PFSK-1 (cell line): ENCODE data around the gene OR5A1. TPM values are rescaled to one million over a fixed set of nuclear protein-coding genes. Genes with fewer than 3 reads are reported as not detected.

ENCODE experiments used
- FOXP2 ChIP-seq: optimal IDR thresholded peaks from 2 replicates; pipeline ENCODE3; 2011; ENCODE audit warnings: borderline replicate concordance, control low read depth, inconsistent platforms; ENCODE audit not compliant: insufficient read depth; ENCODE audit errors: extremely low read length, extremely low read depth
- POLR2AphosphoS5 ChIP-seq: IDR thresholded peaks from 2 replicates; pipeline ENCODE4 v1.6.1; 2012; ENCODE audit warnings: low read depth, mild to moderate bottlenecking, control low read depth, low read length, moderate library complexity
- REST ChIP-seq, 2 experiments: IDR thresholded peaks; 2 replicates each; pipeline versions ENCODE4 v1.6.1 to v1.8.0; 2011 to 2012; ENCODE audit warnings: low read depth in 2 of 2, low read length in 2 of 2, control low read depth in 1 of 2, inconsistent platforms in 1 of 2, mild to moderate bottlenecking in 1 of 2, moderate library complexity in 1 of 2; ENCODE audit not compliant: insufficient read depth in 1 of 2
- SIN3A ChIP-seq: IDR thresholded peaks from 2 replicates; pipeline ENCODE4 v1.6.1; 2012; ENCODE audit warnings: mild to moderate bottlenecking, low read length, moderate library complexity, borderline replicate concordance; ENCODE audit not compliant: insufficient read depth
- TAF1 ChIP-seq: IDR thresholded peaks from 2 replicates; pipeline ENCODE4 v1.6.1; 2012; ENCODE audit warnings: low read length, control low read depth, borderline replicate concordance; ENCODE audit not compliant: insufficient read depth
- polyA plus RNA-seq: library from polyadenylated mRNA; unstranded; fragments of >200 nt; gene quantifications from one replicate; pipeline ENCODE4 v1.2.1, GENCODE V29; 2012; ENCODE audit warnings: low read depth, missing spikeins; ENCODE audit not compliant: insufficient read length

Gene OR5A1
- polyA plus RNA-seq, result not detected

GRCh38 chr11:59436169-59436568 is at the start of gene OR5A1:
OR5A1 (plus strand) TSS chr11:59436469; CDS start chr11:59443169, 6,700 bp downstream.
- TF ChIP-seq REST (IDR thresholded peaks at IDR 0.05; ENCODE audit: insufficient read depth in 1 of 2, low read depth in 2 of 2, low read length in 2 of 2), result no peak
- no peak for TF ChIP-seq SIN3A
- TF ChIP-seq FOXP2, result no peak

GRCh38 chr11:59394186-59394585 is 42.1 kb upstream of the OR5A1 start:
- no peak for TF ChIP-seq POLR2AphosphoS5
- no peak for TF ChIP-seq TAF1
- TF ChIP-seq REST (IDR thresholded peaks at IDR 0.05; ENCODE audit: insufficient read depth in 1 of 2, low read depth in 2 of 2, low read length in 2 of 2), result no peak
- TF ChIP-seq FOXP2, result no peak
- no peak for TF ChIP-seq SIN3A

GRCh38 chr11:59400461-59401261 is 35.6 kb upstream of the OR5A1 start:
- TF ChIP-seq POLR2AphosphoS5, result no peak
- no peak for TF ChIP-seq TAF1
- no peak for TF ChIP-seq SIN3A
- no peak for TF ChIP-seq REST (IDR thresholded peaks at IDR 0.05; ENCODE audit: insufficient read depth in 1 of 2, low read depth in 2 of 2, low read length in 2 of 2)
- TF ChIP-seq FOXP2, result no peak

GRCh38 chr11:59401262-59401552 is 35.1 kb upstream of the OR5A1 start:
- no peak for TF ChIP-seq REST (IDR thresholded peaks at IDR 0.05; ENCODE audit: insufficient read depth in 1 of 2, low read depth in 2 of 2, low read length in 2 of 2)
- TF ChIP-seq TAF1, result no peak
- no peak for TF ChIP-seq SIN3A
- TF ChIP-seq FOXP2, result no peak
- TF ChIP-seq POLR2AphosphoS5, result no peak

GRCh38 chr11:59403546-59403945 is 32.7 kb upstream of the OR5A1 start:
- no peak for TF ChIP-seq FOXP2
- no peak for TF ChIP-seq REST (IDR thresholded peaks at IDR 0.05; ENCODE audit: insufficient read depth in 1 of 2, low read depth in 2 of 2, low read length in 2 of 2)
- TF ChIP-seq TAF1, result no peak
- TF ChIP-seq POLR2AphosphoS5, result no peak
- no peak for TF ChIP-seq SIN3A
